RPMI8226 (cell line): ENCODE measurements around the gene SCLY.
A peak's percentile ranks its signal among the peaks of the same experiment; 100 is the strongest.

Experiments
- DNase-seq: peaks from one replicate; pipeline ENCODE4 v3.0.0-alpha.2; 2015

Gene SCLY

DNA sequence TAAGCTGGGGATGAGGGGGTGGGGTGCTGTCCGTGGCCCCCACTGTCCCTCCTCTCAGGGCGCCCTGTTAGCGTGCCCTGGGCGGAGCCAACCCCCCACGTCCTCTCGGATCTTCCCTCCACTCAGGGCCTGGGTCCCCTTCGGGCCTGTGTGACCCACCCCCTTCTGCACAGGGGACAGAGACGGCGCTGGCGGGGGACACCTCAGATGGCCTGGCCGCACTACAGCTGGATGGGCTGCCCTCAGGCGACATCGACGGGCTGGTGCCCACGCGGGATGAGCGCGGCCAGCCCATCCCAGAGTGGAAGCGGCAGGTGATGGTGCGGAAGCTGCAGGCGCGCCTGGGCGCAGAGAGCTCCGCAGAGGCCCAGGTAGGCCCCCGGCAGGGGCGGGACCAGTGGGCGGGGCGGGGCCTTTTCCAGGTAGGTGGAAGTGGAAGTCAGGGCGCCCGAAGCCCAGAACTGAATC is 67.8 kb downstream of the SCLY start:
- no peak for DNase-seq

DNA sequence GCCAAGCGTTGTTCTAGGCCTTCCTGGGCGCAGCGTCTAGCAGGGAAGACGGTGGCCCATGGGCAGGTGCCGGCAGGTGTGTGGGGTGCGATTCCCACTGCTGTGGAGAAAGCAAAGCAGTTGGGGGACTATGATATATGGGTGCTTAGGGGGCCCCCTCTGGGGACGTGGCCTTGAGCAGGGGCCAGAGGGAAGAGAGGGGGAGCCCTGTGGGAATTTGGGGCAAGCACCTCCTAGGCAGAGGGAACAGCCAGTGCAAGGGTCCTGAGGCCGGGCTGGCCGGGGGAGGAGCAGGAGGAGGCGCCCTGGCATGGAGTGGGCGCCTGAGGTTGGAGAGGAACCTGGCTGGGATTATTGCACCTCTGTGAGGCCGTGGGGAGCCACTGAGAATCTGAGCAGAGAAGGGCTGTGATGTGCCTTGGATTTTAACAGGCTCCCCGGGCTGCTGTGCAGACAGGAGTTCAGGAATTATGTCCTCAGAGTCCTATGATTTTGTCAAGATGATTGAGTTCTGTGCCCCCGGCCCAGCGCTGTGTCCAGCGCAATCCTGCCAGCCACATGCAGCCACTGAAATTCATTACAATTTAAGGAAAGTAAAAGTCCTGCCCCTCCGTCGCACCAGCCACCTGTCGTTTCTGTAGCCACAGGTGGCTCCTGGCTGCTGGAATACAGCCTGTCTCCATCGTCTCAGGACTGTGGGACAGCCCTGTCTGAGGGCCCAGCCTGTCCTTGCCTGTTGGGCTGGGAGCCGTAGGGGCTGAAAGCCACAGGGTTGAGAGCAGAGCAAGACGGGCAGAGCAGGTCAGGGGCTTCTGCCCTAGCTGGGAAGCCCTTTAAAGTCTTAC is 68.6 kb downstream of the SCLY start:
- no peak for DNase-seq

DNA sequence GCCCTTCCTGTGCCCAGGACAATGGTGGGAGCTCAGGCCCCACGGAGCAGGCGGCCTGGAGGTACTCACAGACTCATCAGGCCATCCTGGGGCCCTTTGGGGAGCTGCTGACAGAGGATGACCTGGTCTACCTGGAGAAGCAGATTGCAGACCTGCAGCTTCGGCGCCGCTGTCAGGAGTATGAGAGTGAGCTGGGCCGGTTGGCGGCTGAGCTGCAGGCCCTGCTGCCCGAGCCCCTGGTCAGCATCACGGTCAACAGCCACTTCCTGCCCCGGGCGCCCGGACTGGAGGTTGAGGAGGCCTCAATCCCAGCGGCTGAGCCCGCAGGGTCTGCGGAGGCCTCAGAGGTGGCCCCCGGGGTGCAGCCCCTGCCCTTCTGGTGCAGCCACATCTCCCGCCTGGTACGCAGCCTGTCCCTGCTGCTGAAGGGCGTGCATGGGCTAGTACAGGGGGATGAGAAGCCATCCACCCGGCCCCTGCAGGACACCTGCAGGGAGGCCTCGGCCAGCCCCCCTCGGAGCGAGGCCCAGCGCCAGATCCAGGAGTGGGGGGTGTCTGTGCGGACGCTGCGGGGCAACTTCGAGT is 69.4 kb downstream of the SCLY start:
- no peak for DNase-seq

DNA sequence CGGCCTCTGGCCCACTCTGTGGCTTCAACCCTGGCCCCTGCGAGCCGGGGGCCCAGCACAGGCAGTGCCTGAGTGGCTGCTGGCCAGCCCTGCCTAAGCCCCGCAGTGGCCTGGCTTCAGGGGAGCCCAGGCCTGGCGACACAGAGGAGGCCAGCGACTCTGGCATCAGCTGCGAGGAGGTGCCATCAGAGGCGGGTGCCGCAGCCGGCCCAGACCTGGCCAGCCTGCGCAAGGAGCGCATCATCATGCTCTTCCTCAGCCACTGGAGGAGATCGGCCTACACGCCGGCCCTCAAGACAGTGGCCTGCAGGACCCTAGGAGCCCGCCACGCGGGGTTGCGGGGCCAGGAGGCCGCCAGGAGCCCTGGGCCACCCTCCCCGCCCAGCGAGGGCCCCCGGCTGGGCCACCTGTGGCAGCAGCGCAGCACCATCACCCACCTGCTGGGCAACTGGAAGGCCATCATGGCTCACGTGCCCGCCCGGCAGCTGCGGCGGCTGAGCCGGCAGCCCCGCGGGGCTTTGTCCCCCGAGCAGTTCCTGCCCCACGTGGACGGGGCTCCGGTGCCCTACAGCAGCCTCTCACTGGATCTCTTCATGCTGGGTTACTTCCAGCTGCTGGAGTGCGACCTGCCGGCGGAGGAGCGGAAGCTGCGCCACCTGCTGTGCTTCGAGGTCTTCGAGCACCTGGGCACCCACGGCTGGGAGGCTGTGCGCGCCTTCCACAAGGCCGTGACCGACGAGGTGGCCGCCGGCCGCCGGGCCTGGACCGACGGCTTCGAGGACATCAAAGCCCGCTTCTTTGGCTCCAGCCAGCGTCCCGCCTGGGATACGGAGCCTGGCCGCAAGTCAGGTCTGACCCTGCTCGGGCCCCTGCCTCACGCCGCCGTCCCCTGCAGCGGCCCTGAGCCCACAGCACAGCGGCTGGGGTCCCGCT is 70.2 kb downstream of the SCLY start:
- DNase-seq: no peak

DNA sequence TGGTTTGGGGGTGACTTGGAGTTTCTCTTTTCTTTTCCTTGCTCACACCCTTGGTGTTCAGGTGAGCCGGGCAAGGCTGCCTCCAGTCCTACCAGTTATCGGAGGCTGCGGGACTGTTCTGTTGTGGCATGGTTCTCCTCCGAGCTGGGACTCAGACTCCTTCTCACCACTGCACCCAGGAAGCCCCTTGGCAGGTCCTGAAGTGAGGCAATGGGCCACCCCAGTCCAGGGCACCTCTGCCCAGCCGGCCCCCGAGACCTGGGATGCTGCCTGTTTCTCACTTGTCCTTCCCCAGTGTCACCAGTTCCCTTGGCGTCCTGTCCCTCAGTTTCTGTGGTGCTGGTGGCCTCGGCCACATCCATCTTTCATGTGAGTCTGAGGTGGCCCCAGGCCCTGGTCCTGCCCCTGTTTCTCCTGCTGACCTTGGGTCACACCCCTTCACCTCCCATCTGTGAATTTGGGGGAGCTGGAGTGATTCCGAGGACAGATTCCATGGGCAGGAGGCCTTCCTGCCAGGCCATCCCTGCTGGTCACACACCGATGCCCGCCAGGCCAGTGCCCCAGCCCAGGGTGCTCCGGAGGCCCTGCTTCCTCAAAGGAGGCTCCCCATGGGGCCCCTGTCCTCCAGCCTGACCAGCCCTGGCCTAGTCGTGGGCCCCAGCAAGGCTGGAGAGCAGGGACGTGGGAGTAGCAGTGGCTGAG is 71.1 kb downstream of the SCLY start:
- no peak for DNase-seq

DNA sequence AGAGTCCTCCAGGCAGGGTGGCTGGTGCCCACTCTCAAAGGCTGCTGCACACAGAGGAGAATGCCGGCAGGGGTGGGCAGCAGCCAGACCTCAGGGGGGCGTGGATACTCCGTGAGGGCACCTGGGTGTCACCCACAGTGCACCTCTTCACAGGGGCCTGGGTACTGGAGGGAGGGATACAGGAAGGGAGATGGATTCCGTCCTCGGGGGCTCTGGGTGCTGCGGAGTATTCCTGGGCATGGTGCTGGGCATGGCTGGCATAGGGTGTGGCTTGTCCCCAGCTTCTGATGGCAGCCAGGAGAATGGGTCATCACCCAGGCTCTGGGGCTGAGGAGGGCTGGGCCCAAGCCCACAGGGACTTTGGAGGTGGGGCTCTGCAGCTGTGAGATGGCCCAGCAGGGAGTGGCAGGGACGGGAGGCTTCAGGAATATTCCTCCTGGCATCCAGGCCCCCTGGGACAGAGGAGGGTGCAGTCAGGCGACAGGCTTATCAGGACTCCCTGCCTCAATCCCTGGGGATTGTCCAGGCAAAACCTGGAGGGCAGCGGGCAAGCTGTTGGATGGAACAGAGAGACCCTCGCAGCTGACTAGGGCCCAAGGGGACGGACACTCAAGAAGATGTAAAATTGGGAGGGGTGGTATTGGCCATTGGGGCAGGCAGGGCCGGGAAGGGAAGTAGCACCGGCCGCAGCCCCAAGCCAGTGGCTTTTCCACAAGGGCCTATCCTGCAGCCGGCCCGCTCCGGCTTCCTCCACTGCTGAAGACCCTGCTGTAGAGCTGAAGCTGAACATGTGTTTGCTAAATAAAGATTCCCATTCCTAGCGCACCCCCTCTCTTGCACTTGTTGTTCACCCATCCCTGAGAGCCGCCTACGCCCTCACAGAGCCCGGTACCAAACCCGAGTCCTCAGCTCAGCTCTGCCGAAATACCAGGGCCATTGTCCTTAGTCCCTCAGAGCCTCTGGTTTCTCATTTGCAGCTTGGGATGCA is 72.0 kb downstream of the SCLY start:
- DNase-seq: no peak

DNA sequence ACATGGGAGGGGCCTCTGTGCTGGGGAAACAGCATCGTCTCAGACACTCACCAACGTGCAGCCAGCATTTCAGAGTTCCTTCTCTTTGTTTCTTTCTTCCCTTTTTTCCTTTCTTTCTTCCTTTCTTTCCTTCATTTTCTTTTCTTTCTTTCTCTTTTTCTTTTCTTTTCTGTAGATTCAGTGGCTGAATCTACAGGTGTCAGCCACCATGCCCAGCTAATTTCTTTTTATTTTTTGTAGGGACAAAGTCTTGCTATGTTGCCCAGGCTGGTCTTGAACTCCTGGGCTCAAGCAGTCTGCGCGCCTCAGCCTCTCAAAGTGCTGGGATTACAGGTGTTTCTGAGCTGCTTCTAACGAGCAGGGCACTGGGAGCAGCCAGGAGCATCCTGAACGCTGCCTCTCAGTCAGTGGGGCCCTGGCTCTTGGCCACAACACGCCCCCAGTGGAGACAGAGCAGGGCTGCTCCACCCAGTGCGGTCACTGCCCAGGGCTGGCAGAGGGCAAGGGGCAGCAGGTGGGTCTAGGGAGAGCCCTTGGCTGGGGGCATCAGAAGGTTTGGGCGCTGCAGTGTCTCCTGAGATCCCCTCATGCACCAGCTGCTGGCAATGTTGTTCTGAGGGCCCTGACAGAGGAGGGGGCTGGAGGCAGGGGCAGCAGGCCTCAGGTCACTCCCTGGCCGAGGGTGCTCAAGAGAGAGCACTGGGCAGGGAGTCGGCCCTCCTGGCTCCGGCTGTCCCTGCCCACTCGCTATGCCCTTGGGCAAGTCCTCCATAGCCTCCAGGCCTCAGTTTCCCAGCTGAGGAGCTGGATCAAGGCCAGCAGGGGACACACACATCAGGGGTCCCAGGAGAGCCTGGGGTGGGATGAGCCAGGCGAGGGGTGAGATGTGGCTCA is 72.9 kb downstream of the SCLY start:
- DNase-seq: no peak

DNA sequence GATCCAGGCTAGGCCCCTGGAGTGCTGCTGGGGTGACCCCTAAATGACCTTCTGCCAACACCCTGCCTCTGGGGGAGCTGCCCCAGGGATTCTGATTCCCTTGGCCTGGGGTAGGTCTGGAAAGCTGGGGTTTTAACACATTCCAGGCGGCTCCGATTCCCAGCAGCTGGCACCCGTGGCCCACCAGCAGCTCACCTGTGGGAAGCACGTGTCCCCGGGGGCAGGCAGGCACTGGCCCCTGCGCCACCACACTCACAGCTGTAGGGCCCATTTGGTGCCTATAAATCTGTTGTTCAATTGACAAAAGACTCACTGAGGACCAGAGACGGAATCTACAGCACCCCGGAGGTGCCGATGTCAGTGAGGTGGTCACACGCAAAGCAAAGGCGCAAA is 73.6 kb downstream of the SCLY start:
- no peak for DNase-seq

DNA sequence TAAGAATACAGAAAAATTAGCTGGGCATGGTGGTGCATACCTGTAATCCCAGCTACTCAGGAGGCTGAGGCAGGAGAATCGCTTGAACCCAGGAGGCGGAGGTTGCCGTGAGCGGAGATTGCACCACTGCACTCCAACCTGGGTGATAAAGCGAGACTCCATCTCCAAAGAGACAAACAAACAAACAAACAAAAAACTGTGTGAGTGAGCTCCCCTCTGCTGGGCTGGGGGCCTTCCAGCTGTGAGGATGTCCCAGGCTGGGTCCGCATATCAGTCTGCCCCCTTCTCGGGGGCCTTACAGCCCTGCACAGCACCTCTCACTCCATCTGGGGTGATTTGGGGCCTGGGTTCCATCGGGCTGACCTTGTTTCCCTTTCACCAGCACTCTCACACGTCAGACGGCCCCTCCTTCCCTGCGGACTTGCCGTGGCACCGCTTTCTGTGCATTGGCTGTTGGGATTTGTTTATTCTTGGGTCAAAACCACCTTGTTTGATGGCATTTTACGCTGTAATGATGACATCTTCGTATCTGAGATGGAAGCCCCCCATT is 74.9 kb downstream of the SCLY start:
- DNase-seq: no peak

DNA sequence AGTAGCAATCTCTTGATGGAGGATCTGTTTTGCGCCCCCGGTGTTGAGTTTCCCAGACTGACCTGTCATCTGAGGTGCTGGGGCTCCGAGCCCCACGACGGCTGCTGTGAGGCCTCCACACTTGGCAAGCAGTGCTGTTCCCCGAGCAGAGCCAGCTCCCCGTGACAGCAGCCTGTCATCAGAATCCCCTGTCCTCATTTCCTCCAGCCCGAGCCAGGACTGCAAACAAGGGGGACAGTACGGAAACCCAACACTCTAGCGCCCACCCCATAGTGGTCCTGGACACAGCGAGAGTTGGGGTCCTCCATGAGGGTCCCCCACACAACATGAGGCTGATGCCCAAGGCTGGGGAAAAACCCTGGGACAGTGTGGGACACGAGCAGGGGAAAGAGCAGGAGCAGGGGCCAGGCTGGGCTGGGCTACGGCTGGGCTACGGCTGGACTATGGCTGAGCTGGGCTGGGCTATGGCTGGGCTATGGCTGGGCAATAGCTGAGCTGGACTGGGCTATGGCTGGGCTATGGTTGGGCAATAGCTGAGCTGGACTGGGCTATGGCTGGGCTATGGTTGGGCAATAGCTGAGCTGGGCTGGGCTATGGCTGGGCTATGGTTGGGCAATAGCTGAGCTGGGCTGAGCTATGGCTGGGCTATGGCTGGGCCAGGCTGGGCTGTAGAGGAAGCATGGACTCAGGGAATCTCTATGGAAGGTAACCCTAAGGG is 76.2 kb downstream of the SCLY start:
- no peak for DNase-seq

DNA sequence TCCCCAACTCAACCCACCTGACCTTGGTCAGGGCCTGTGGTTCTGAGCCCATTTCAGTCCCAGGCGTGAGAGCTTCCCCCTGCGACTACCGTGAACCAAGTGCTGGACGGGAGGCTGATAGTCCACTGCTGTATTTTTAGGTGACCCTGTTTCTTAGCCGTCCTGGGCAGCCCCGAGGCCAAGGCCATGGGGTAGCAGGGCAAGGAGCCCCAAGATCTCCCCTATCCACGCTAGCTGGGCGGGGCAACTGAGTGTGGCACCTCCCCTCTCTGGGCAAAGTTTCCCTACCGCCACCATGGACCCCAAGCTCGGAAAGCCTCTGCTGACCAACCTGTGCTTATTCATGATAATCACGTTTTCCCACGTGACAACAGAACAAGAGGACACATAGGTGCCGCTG is 77.1 kb downstream of the SCLY start:
- DNase-seq: no peak

DNA sequence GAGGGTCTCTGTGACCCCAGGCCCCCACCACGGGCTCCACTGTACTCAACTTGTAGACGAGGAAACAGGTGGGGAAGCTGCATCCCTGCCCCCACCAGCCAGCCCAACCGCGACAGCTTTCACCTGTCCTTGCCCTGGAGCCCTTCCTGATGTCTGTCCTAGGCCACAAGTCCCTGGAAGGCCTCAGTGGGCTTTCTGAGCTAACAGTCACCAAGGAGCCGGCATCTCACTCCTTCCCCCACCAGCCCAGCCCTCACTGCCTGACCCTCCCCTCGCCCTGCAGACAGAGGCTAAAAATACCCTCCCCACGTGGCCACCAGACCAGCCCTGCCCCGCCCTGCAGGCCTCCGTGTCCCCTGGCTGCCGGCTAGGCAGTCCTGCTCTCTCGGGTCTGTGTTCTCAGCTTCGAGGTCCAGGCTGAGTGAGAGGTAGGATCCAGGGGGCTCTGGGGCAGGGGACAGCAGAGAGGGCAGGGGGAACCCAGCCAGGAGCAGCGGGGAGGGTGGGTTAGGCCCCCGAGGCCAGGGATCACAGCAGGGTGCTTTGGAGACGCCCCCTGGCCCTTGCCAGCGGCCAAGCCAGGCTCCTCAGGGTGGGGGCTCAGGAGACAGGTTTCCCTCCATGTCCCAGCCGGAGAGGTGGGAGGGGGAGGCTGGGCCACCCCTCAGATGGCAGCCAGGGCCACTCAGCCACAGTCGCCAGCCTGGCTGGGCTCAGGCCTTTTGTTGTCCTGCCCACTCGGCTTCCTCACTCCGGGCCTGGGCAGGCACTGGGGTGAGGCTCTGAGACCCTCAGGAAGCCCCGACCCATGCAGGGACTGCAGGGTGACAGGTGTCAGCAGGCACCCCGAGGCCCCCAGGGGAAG is 77.8 kb downstream of the SCLY start, which contains the start of gene KLHL30:
KLHL30 (plus strand) TSS at position 338 of the 865 bp plus-strand sequence. CDS start 2,087 bp downstream, outside the sequence.
- DNase-seq: peak; percentile 28

DNA sequence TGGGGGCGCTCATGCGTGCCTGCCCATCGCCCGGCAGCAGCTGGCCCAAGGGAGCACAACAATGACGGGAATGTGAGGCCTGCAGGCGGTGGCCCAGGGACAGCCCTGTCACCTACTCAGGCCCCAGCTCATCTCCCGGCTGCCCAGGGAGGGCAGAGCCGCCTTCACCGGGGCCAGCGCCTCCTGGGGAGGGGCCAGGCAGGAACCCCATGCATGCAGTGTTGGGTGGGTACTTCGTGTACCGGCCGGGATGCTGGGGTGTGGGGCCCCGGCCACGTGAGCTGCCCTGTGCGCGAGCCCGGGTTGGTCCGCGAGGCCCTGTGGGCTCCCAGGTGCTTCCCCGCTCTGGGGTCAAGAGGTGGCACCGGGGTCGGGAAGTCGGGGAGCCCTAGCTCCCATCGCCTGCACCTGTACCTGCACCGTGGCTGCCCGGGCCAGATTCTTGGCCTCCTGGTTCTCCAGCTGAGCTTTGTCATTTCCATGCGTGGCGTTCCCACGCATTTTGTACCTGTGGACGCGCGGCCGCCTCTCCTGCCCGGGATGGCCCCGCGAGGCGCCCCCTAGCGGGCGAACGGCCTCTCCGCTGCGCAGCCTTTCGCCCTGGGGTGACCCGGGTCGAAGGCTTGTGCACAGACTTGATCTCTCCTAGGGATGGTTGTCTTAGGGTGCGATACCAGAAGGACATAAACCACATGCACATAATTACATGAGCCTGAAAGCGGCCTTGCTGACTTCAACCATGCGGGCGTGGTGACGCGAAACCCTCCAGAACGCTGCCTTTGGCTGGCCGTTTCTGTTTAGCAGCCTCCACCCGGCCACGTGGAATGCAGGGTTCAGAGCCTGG is 78.6 kb downstream of the SCLY start:
- DNase-seq: no peak

DNA sequence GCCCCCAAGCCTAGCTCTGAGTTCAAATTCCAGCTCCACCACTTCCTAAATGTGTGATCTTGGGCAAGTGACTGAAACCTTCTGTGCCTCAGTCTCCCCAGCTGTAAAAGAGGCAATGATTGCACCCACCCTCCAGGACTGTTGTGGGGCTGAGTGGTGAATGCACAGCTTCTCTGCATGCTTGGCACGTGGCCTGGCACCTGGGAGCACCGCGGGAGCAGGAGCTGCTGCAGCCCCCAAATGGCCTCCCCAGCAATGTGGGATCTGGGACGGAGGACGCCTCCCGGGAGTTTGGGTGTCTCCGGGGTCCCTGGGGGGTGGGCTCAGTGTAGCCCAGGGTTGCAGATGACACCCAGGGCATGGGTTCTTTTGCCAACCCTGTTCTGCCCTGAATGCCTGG is 79.2 kb downstream of the SCLY start:
- no peak for DNase-seq

DNA sequence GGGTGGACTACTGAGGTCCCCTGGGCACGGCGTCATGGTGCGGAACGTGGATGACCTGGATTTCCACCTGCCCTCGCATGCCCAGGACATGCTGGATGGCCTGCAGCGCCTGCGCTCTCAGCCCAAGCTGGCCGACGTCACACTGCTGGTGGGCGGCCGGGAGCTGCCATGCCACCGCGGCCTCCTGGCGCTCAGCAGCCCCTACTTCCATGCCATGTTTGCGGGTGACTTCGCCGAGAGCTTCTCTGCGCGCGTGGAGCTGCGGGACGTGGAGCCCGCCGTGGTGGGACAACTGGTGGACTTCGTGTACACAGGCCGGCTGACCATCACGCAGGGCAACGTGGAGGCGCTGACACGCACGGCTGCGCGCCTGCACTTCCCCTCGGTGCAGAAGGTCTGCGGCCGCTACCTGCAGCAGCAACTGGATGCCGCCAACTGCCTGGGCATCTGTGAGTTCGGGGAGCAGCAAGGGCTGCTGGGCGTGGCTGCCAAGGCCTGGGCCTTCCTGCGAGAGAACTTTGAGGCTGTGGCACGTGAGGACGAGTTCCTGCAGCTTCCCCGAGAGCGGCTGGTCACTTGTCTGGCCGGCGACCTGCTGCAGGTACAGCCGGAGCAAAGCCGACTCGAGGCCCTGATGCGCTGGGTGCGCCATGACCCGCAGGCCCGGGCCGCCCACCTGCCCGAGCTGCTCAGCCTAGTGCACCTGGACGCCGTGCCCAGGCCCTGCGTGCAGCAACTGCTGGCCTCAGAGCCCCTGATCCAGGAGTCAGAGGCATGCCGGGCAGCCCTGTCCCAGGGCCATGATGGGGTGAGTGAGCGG is 80.1 kb downstream of the SCLY start:
- no peak for DNase-seq
